Brain microvascular endothelial cell (primary cell): Measurements from ENCODE around the gene DHX9.

Experiments
- DNase-seq: peaks from one replicate; pipeline ENCODE4 v3.0.0-alpha.2; 2020
- H3K27ac ChIP-seq: fragments of 250-450 bp; sonication (Bioruptor Pico); 2 replicates; pipeline ENCODE4 v1.5.1; 2020; ENCODE audit warnings: mild to moderate bottlenecking, moderate library complexity
- H3K27me3 ChIP-seq: fragments of 250-450 bp; sonication (Bioruptor Pico); replicated peaks from 2 replicates; pipeline ENCODE4 v1.5.1; 2020; ENCODE audit warnings: mild to moderate bottlenecking
- H3K36me3 ChIP-seq: fragments of 250-450 bp; sonication (Bioruptor Pico); replicated peaks from 2 replicates; pipeline ENCODE4 v1.5.1; 2020; ENCODE audit warnings: mild to moderate bottlenecking
- H3K4me3 ChIP-seq: 2 replicates; pipeline ENCODE4 v1.5.1; 2011; ENCODE audit warnings: low read depth, mild to moderate bottlenecking, control low read depth, low read length, moderate library complexity
- in situ Hi-C: cut with HindIII; loops from 2 replicates; pipeline ENCODE4 v1.10.0; 2017; ENCODE audit warnings: low sequenced_read_pairs, low pct_ligation_motif_present
- TF ChIP-seq, protein P1 (sequence below): IDR thresholded peaks from 2 replicates; pipeline ENCODE4 v1.5.1; 2011; ENCODE audit warnings: low read depth, mild to moderate bottlenecking, moderate library complexity, low read length, control low read depth, inconsistent platforms; ENCODE audit errors: missing control alignments

The DHX9 gene

DNA sequence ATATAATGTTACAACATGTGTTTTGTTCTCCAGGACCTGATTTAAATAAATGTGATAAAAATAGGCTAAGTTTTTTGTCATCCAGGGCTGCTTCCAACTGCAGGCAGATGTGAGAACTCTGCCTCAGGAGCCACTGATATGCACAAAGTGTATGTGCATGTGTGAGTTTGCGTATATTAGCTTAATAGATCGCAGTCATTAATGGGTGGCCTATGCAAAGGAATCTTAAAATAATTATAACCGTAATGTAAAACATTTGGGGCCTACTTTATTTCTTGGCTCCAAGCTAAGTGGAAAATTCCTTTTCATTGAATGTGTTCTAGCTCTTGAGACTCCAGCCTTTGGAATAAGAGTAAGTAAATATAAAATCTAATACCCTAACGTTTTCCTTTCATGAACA lies 16.8 kb downstream of the DHX9 start:
- DNase-seq, result no peak
- TF ChIP-seq, protein P1, sequence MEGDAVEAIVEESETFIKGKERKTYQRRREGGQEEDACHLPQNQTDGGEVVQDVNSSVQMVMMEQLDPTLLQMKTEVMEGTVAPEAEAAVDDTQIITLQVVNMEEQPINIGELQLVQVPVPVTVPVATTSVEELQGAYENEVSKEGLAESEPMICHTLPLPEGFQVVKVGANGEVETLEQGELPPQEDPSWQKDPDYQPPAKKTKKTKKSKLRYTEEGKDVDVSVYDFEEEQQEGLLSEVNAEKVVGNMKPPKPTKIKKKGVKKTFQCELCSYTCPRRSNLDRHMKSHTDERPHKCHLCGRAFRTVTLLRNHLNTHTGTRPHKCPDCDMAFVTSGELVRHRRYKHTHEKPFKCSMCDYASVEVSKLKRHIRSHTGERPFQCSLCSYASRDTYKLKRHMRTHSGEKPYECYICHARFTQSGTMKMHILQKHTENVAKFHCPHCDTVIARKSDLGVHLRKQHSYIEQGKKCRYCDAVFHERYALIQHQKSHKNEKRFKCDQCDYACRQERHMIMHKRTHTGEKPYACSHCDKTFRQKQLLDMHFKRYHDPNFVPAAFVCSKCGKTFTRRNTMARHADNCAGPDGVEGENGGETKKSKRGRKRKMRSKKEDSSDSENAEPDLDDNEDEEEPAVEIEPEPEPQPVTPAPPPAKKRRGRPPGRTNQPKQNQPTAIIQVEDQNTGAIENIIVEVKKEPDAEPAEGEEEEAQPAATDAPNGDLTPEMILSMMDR, result no peak
- in situ Hi-C loops, result no loop called here
- Histone ChIP-seq H3K4me3 (no peak overlapping the region), H3K27ac (no peak overlapping the region), H3K36me3 (peaks cover 90% of the 10 kb centered on the region), H3K27me3 (no peaks in the 10 kb centered on the region)

DNA sequence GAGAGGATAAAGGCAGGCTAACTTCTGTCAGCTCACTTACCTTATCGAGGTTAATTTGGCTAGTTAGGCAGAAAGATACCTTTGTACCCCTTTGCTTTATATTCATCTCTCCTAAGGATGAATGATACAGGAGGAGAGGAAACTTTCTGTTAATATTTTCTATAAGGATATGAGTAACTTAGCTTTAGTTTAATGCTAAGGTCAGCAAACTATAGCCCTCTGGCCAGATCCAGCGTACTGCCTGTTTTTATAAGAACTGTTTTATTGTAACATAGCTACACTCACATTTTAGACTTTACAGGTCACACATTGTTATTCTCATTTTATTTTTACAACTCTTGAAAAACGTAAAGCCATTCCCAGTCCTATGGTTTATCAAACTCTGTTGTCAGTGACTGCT lies 18.1 kb downstream of the DHX9 start:
- no peak for DNase-seq
- TF ChIP-seq, protein P1, result no peak
- Histone ChIP-seq H3K27ac (no peak overlapping the region), H3K36me3 (peaks cover 87% of the 10 kb centered on the region), H3K27me3 (no peaks in the 10 kb centered on the region), H3K4me3 (no peak overlapping the region)
- in situ Hi-C loops, result no loop called here

DNA sequence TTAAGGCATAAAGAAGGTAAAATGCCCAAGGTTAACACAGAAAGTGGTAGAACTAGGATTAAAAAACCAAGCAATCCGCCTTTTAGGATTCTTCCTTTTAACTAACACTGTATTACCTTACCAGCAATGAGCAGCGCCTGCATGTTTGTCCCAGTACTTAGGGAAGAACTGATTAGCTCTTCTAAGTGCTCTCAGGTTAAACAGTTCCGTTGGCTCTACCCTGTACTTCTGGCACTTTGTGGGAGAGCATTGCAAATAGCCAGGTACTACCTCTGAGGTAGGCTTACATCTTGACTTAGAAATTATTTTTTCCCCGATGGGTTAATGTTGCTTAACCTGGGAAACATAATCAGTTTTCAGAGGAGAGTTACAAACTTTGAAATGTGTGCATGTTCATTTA lies 21.5 kb downstream of the DHX9 start:
- TF ChIP-seq, protein P1, result no peak
- Histone ChIP-seq H3K4me3 (no peak overlapping the region), H3K27ac (no peak overlapping the region), H3K27me3 (no peaks in the 10 kb centered on the region), H3K36me3 (peaks cover 84% of the 10 kb centered on the region)
- in situ Hi-C loops, result no loop called here
- no peak for DNase-seq

DNA sequence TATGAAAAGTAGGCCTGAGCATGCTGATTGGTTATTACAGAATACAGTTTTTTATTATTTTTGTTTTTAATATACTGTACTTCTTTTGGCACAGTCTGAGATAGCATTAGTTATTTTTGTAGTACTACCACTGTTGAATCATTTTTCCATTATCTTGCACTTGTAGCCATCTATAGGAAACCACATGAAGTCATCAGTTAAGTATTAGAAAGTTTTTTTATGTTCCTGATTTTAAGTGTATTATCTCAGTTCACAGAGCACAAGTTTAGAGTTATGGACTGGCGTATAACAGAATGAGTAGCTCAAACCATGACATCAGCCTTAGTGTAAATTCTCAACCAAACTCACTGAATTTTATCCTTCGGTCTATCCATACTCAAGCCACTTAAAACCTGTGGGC lies 22.8 kb downstream of the DHX9 start:
- peak; percentile 9 for DNase-seq
- in situ Hi-C loops, result no loop called here
- peaks cover 82% of the 10 kb centered on the region for H3K36me3 ChIP-seq

DNA sequence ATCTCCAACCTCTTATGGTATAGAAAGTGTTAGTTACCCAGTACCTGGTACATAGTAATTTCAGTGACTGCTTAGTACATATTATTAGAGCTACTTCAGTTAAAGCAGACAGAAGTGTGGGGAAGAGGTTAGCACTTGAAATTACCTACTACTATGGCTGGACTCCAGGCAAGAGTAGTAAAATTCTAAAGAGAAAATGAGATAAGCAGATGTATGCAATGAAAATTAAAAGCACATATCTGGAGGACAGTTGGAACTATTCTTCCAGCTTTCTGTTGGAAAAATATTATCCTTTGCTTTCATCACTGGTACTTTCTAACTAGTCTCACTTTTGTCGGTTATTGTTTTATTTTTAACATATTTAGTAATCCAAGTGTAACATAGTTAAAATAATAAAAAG lies 23.7 kb downstream of the DHX9 start:
- in situ Hi-C loops, result no loop called here
- no peaks in the 10 kb centered on the region for H3K27me3 ChIP-seq
- DNase-seq, result no peak
- peaks cover 82% of the 10 kb centered on the region for H3K36me3 ChIP-seq
- no peak overlapping the region for H3K4me3 ChIP-seq
- TF ChIP-seq, protein P1, result no peak
- H3K27ac ChIP-seq, result no peak overlapping the region

More for the DNA sequence above, 22.8 kb downstream of the DHX9 start:
- TF ChIP-seq, protein P1, result no peak
- H3K4me3 ChIP-seq, result no peak overlapping the region
- H3K27ac ChIP-seq, result peak overlapping the region; percentile 30
- no peaks in the 10 kb centered on the region for H3K27me3 ChIP-seq

DNA sequence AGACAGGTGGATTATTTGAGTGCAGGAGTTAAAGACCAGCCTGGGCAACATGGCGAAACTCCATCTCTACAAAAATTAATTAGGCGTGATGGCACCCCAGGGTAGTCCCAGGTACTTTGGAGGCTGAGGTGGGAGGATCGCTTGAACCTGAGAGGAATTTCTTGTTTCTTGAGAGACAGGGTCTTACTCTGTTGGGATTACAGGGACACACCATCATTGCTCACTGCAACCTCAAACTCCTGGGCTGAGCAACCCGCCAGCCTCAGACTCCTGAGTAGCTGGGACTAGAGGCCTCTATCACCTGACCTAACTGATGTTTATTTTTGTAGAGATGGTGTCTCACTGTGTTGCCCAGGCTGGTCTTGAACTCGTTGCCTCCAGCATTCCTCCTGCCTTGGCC lies 24.8 kb downstream of the DHX9 start:
- no peak for DNase-seq
- no peak overlapping the region for H3K27ac ChIP-seq
- H3K27me3 ChIP-seq, result no peaks in the 10 kb centered on the region
- TF ChIP-seq, protein P1, result no peak
- in situ Hi-C loops, result no loop called here
- H3K36me3 ChIP-seq, result peaks cover 80% of the 10 kb centered on the region
- no peak overlapping the region for H3K4me3 ChIP-seq
